Neural cell (in vitro differentiated cells): ENCODE data around the gene DNMT3L.

Experiments used
- MXI1 ChIP-seq: fragments of 450-650 bp; conservative IDR thresholded peaks from 2 replicates; pipeline ENCODE4 v1.6.1; 2014; ENCODE audit warnings: antibody characterized with exemption, mild to moderate bottlenecking; ENCODE audit not compliant: poor library complexity, severe bottlenecking
- RAD21 ChIP-seq: fragments of 450-650 bp; conservative IDR thresholded peaks from 2 replicates; pipeline ENCODE4 v1.6.1; 2014; ENCODE audit warnings: antibody characterized with exemption, mild to moderate bottlenecking, moderate library complexity
- TF ChIP-seq, protein P1 (sequence below): fragments of 450-650 bp; IDR thresholded peaks from 2 replicates; pipeline ENCODE4 v1.5.1; 2014; ENCODE audit warnings: antibody characterized with exemption, mild to moderate bottlenecking, moderate library complexity; ENCODE audit not compliant: poor library complexity, severe bottlenecking

DNA sequence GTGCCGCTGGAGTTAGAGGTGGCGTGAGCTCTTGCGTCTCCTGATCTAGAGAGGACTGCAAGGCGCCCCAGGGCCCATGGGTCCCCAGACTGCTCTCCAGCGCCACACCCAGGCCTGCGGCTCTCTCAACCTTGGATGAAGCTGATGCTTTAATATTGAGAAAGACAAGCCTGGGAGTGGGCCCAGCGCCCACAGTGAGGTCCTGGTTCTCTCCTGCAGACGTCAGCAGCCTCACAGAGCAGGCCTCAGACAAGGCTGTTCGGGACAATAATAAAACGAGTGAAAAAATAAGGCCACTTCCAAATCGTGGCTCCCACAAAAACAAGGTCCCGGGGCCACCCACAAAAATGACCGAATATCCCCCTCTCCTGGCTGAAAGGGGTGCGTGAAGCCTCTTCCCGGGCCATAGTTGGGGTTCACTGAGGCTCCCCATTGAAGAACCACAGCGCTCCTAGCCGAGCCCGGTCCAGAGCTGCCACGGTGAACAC is 6.0 kb upstream of the DNMT3L start:
- TF ChIP-seq, protein P1, sequence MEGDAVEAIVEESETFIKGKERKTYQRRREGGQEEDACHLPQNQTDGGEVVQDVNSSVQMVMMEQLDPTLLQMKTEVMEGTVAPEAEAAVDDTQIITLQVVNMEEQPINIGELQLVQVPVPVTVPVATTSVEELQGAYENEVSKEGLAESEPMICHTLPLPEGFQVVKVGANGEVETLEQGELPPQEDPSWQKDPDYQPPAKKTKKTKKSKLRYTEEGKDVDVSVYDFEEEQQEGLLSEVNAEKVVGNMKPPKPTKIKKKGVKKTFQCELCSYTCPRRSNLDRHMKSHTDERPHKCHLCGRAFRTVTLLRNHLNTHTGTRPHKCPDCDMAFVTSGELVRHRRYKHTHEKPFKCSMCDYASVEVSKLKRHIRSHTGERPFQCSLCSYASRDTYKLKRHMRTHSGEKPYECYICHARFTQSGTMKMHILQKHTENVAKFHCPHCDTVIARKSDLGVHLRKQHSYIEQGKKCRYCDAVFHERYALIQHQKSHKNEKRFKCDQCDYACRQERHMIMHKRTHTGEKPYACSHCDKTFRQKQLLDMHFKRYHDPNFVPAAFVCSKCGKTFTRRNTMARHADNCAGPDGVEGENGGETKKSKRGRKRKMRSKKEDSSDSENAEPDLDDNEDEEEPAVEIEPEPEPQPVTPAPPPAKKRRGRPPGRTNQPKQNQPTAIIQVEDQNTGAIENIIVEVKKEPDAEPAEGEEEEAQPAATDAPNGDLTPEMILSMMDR = no peak
- no peak for TF ChIP-seq RAD21
- TF ChIP-seq MXI1 = no peak
